Lower leg skin (tissue), 3 donors: ENCODE results near the gene MSL3B.

ENCODE experiments used
- POLR2A ChIP-seq, 2 donors: fragments of 450-650 bp; IDR thresholded peaks; one replicate each; pipeline ENCODE4 v1.6.1; 2016 to 2017; ENCODE audit warnings: antibody characterized with exemption in 2 of 2, mild to moderate bottlenecking in 1 of 2, moderate library complexity in 1 of 2
- TF ChIP-seq, protein P1 (sequence below), 3 donors: fragments of 450-650 bp; IDR thresholded peaks; one replicate each; pipeline ENCODE4 v1.5.1; 2016; ENCODE audit warnings: antibody characterized with exemption in 3 of 3, mild to moderate bottlenecking in 3 of 3, moderate library complexity in 2 of 3

DNA sequence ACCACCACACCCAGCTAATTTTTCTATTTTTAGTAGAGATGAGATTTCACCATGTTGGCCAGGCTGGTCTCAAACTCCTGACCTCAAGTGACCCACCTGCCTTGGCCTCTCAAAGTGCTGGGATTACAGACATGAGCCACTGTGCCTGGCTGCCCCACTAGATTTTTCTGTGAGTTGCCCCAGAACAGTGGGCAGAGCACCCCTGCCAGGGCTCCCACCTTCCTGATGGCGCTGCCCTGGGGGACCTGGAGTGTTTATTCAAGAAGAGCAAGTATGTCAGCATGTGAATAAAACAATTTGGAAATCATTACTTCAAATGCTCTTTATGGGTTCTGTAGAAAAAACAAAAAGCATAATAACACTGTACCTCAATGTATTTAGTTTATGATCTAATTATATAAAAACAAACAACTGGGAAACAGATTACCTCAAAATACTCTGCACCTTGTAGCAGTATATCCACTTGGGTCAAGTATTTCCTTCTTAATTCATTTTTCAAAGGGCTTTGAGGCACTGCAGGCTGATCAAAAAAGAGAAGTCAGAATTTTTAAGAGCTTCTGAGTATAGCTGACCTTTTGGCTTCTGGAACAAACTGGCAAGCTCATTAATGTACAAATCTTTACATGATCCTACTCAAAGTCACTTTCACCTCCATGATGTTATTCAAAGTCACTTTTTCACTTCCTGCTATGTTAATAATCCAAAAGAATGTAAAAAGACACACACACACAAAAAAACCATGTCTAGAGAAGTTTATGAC lies 22.7 kb downstream of the MSL3B start:
- TF ChIP-seq, protein P1, sequence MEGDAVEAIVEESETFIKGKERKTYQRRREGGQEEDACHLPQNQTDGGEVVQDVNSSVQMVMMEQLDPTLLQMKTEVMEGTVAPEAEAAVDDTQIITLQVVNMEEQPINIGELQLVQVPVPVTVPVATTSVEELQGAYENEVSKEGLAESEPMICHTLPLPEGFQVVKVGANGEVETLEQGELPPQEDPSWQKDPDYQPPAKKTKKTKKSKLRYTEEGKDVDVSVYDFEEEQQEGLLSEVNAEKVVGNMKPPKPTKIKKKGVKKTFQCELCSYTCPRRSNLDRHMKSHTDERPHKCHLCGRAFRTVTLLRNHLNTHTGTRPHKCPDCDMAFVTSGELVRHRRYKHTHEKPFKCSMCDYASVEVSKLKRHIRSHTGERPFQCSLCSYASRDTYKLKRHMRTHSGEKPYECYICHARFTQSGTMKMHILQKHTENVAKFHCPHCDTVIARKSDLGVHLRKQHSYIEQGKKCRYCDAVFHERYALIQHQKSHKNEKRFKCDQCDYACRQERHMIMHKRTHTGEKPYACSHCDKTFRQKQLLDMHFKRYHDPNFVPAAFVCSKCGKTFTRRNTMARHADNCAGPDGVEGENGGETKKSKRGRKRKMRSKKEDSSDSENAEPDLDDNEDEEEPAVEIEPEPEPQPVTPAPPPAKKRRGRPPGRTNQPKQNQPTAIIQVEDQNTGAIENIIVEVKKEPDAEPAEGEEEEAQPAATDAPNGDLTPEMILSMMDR (IDR thresholded peaks at IDR 0.05) = no peak
- no peak for TF ChIP-seq POLR2A (IDR thresholded peaks at IDR 0.05)
